Mesendoderm (in vitro differentiated cells): ENCODE measurements around the gene PTCHD1.
A peak's percentile ranks its signal among the peaks of the same experiment; 100 is the strongest.

ENCODE experiments used
- DNase-seq: peaks from one replicate; pipeline ENCODE4 v3.0.0; 2013
- H2AK5ac ChIP-seq: 2 replicates; pipeline ENCODE4 v1.6.1; 2013; ENCODE audit warnings: low read length, inconsistent platforms
- H2BK120ac ChIP-seq: 2 replicates; pipeline ENCODE4 v1.6.1; 2013; ENCODE audit warnings: low read depth, mild to moderate bottlenecking, low read length, moderate library complexity, mixed read lengths
- H2BK15ac ChIP-seq: replicated peaks from 2 replicates; pipeline ENCODE4 v1.6.1; 2013; ENCODE audit warnings: low read depth, mild to moderate bottlenecking, moderate library complexity
- H2BK5ac ChIP-seq: 2 replicates; pipeline ENCODE4 v1.6.1; 2013; ENCODE audit warnings: low read length, inconsistent platforms
- H3K18ac ChIP-seq: 2 replicates; pipeline ENCODE4 v1.6.1; 2013; ENCODE audit warnings: mild to moderate bottlenecking, low read length, mixed read lengths
- H3K23ac ChIP-seq: one replicate; pipeline ENCODE4 v1.6.1; 2013; ENCODE audit warnings: low read length
- H3K27ac ChIP-seq: 2 replicates; pipeline ENCODE4 v1.5.1; 2013; ENCODE audit warnings: low read depth, mild to moderate bottlenecking, inconsistent platforms, low read length, moderate library complexity
- H3K27me3 ChIP-seq: 2 replicates; pipeline ENCODE4 v1.6.1; 2013; ENCODE audit warnings: low read length, control low read depth, mild to moderate bottlenecking, inconsistent platforms; ENCODE audit not compliant: insufficient read depth, poor library complexity
- H3K36me3 ChIP-seq: 2 replicates; pipeline ENCODE4 v1.6.1; 2013; ENCODE audit warnings: low read length, inconsistent platforms; ENCODE audit not compliant: control insufficient read depth, insufficient read depth
- H3K4ac ChIP-seq: one replicate; pipeline ENCODE4 v1.6.1; 2013; ENCODE audit warnings: low read depth, mild to moderate bottlenecking, low read length, moderate library complexity
- H3K4me1 ChIP-seq: 2 replicates; pipeline ENCODE4 v1.6.1; 2013; ENCODE audit warnings: low read depth, low read length, inconsistent platforms; ENCODE audit not compliant: control insufficient read depth
- H3K4me2 ChIP-seq: 2 replicates; pipeline ENCODE4 v1.6.1; 2013; ENCODE audit warnings: low read length
- H3K4me3 ChIP-seq: 2 replicates; pipeline ENCODE4 v1.5.1; 2013; ENCODE audit warnings: mild to moderate bottlenecking, low read length
- H3K56ac ChIP-seq: one replicate; pipeline ENCODE4 v1.6.1; 2013; ENCODE audit warnings: low read length
- H3K79me1 ChIP-seq: 2 replicates; pipeline ENCODE4 v1.6.1; 2013; ENCODE audit warnings: low read length, inconsistent platforms
- H3K79me2 ChIP-seq: 2 replicates; pipeline ENCODE4 v1.6.1; 2013; ENCODE audit warnings: mild to moderate bottlenecking, low read length; ENCODE audit not compliant: control insufficient read depth, insufficient read depth
- H3K9ac ChIP-seq: 2 replicates; pipeline ENCODE4 v1.6.1; 2013; ENCODE audit warnings: low read length, inconsistent platforms
- H4K5ac ChIP-seq: one replicate; pipeline ENCODE4 v1.6.1; 2013; ENCODE audit warnings: low read length
- H4K8ac ChIP-seq: one replicate; pipeline ENCODE4 v1.6.1; 2013; ENCODE audit warnings: low read depth, mild to moderate bottlenecking, control low read depth, low read length, moderate library complexity
- WGBS: extraction: QIAGEN DNeasy Blood & Tissue Kit; methylation state at CpG from one replicate; pipeline ENCODE4 v1.1.7; 2013; ENCODE audit warnings: low lambda C conversion rate, missing lambda C conversion rate; ENCODE audit not compliant: insufficient coverage; ENCODE audit errors: extremely low coverage; 5-methylcytosine and 5-hydroxymethylcytosine counted together

PTCHD1 gene

DNA sequence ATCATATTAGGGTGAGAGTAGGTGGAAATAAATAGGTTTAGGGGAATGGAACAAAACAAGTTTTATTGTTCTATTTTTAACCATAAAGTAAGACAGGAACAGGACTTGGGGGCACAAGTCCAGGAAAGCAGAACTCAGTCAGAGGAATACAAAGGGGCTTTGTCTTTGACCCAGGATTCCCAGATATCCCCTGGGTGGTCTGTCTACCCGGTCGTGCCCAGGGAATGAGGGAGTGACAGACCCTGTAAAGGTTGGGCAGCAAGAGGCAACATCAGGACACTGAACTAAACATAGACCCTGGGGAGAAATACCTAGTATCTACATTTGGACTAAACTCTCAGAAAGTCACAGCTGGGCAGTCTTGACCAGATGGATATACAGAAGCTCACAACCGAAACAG lies 50.6 kb downstream of the PTCHD1 start:
- no peaks in the 10 kb centered on the region for H3K27me3 ChIP-seq
- no peak overlapping the region for H2AK5ac ChIP-seq
- H2BK120ac ChIP-seq: no peak overlapping the region
- H3K4me3 ChIP-seq: no peak overlapping the region
- no peak overlapping the region for H3K23ac ChIP-seq
- no peak overlapping the region for H4K8ac ChIP-seq
- H3K4me1 ChIP-seq: no peaks in the 10 kb centered on the region
- no peaks in the 10 kb centered on the region for H3K36me3 ChIP-seq
- no peak overlapping the region for H3K9ac ChIP-seq
- no peak for DNase-seq
- no peaks in the 10 kb centered on the region for H3K79me1 ChIP-seq
- no peak overlapping the region for H3K18ac ChIP-seq
- no peak overlapping the region for H2BK15ac ChIP-seq
- H3K4me2 ChIP-seq: no peak overlapping the region
- H3K4ac ChIP-seq: no peak overlapping the region
- no peak overlapping the region for H3K56ac ChIP-seq
- H3K27ac ChIP-seq: no peak overlapping the region
- no peak overlapping the region for H2BK5ac ChIP-seq
- WGBS: no CpG with 5 or more reads among the region's 3 CpGs
- no peaks in the 10 kb centered on the region for H3K79me2 ChIP-seq
- H4K5ac ChIP-seq: no peak overlapping the region

DNA sequence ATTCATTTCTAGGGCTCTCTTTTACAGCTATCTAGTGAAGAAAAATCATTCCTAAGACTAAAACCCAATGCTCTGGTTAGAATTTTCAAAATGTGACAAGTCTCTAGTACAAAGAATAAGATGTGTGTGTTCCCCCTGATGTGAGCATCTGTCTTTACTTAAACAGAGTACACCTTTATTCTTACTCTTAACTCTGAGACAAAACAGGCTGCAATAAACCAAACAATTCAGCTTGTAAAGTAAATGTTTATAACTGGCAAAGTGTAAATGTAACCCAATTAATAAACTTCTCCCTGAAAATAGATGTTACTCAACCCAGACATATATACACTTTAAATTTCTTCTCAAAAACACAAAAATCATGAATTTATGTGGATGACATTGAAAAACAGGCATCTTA lies 51.6 kb downstream of the PTCHD1 start:
- DNase-seq: no peak
- Histone ChIP-seq H3K79me2 (no peaks in the 10 kb centered on the region), H3K18ac (no peak overlapping the region)

DNA sequence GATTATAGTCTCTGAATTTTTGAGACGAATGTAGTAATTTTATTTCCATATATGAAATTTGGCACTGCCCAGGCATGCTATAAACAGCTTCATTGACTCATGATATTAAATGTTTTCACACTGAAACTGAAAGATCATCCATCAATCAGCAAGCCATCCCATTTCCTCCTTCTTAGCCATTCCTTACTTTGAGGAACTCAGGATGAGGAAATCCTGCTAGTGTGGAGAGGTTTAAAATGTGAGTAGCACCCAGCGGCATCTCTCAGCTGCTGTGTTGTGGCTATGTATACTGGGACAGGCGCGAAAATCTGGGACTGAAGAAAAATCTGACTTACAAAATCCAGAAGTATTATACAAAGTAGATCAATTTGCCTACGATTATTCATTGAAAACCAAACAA lies 52.1 kb downstream of the PTCHD1 start:
- H2AK5ac ChIP-seq: no peak overlapping the region
- H3K56ac ChIP-seq: no peak overlapping the region
- DNase-seq: peak; percentile 19
- H3K18ac ChIP-seq: no peak overlapping the region
- H2BK120ac ChIP-seq: no peak overlapping the region
- no peak overlapping the region for H3K23ac ChIP-seq
- H4K8ac ChIP-seq: no peak overlapping the region
- H3K79me2 ChIP-seq: no peaks in the 10 kb centered on the region
- H4K5ac ChIP-seq: no peak overlapping the region
- no peak overlapping the region for H3K27ac ChIP-seq
- no peak overlapping the region for H2BK5ac ChIP-seq
- H2BK15ac ChIP-seq: no peak overlapping the region
- H3K4me2 ChIP-seq: no peak overlapping the region
- H3K4ac ChIP-seq: no peak overlapping the region
- H3K4me1 ChIP-seq: no peaks in the 10 kb centered on the region
- no peak overlapping the region for H3K9ac ChIP-seq
- H3K4me3 ChIP-seq: no peak overlapping the region
- H3K36me3 ChIP-seq: no peaks in the 10 kb centered on the region
- no peaks in the 10 kb centered on the region for H3K27me3 ChIP-seq
- H3K79me1 ChIP-seq: no peaks in the 10 kb centered on the region
- no CpG with 5 or more reads among the region's 5 CpGs for WGBS

More for the DNA sequence above, 51.6 kb downstream of the PTCHD1 start:
- H3K27me3 ChIP-seq: no peaks in the 10 kb centered on the region
- H4K5ac ChIP-seq: no peak overlapping the region
- no peak overlapping the region for H2BK120ac ChIP-seq
- no peaks in the 10 kb centered on the region for H3K36me3 ChIP-seq
- H3K79me1 ChIP-seq: no peaks in the 10 kb centered on the region
- H3K4me3 ChIP-seq: no peak overlapping the region
- H2BK5ac ChIP-seq: no peak overlapping the region
- no peak overlapping the region for H3K4me2 ChIP-seq
- no peaks in the 10 kb centered on the region for H3K4me1 ChIP-seq
- H3K4ac ChIP-seq: no peak overlapping the region
- H2AK5ac ChIP-seq: no peak overlapping the region
- H3K27ac ChIP-seq: no peak overlapping the region
- no peak overlapping the region for H3K23ac ChIP-seq
- no peak overlapping the region for H3K9ac ChIP-seq
- H2BK15ac ChIP-seq: no peak overlapping the region
- no peak overlapping the region for H3K56ac ChIP-seq
- H4K8ac ChIP-seq: no peak overlapping the region

DNA sequence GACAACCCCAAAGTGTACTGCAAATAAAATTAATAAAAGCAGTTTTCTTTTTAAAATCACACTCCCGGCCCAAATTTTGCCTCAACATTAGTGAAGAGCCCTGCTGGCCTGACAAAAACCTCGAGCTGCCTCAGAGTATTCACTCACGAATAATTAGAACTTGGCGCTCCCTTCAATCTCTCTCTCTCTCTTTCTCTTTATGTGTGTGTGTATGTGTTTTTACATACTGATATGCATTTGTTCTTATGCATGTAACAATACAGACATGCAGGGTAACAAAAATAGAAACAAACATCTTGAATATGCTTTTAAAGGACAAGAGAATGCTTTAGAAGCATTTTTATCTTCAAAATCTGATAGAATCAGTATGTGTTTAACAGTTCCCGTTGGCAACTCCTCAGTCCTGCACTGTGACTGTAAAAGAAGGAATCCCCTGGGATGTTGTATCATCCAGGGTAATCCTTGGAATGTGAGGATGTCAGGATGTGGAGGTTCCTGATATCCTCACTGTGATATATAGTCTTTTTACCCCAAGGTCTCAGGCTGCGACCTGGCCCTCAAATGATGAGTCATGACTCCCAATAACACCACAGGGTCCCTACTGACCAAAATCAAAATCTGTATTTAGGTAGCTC lies 53.0 kb downstream of the PTCHD1 start:
- Histone ChIP-seq H3K4me3 (no peak overlapping the region), H3K27ac (no peak overlapping the region), H3K36me3 (no peaks in the 10 kb centered on the region), H3K4ac (no peak overlapping the region), H2AK5ac (no peak overlapping the region), H3K23ac (no peak overlapping the region), H2BK15ac (no peak overlapping the region), H3K4me2 (no peak overlapping the region), H3K18ac (no peak overlapping the region), H3K79me1 (no peaks in the 10 kb centered on the region), H3K56ac (no peak overlapping the region), H3K79me2 (no peaks in the 10 kb centered on the region), H3K27me3 (no peaks in the 10 kb centered on the region), H2BK5ac (no peak overlapping the region), H2BK120ac (no peak overlapping the region), H4K8ac (peak overlapping the region; percentile 28), H4K5ac (no peak overlapping the region), H3K4me1 (no peaks in the 10 kb centered on the region), H3K9ac (no peak overlapping the region)
- WGBS: no CpG with 5 or more reads among the region's 6 CpGs
- DNase-seq: peak; percentile 87

DNA sequence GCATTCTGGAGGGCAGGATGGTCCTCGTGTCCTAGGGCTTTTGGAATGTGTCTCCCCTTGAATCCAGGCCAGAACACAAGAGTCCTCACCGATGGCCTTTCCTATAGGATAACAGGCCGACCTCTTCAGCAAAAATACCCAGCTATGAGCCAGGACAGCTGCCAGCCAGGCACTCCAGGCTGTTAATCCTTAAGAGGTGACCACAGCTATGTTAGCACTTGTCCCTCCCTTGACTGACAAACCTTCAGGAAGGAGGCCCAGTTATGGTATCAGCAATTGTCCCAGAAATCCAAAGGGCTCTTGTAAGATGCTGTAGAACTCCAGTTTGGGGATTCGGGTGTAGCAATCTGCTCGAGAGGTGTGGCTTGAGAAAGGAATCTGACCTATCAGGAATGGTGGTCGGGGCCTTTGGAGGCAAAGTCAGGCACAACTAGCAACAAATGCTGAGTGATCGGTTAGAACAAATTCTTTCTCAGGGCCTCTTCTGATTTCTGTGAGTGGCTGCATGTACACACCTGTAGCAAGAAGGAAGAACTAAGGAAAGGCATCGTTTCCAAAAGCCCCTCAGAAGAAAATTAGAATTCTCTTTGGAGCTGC lies 54.6 kb downstream of the PTCHD1 start:
- Histone ChIP-seq H3K4ac (no peak overlapping the region), H3K23ac (no peak overlapping the region), H3K79me1 (no peaks in the 10 kb centered on the region), H2BK120ac (no peak overlapping the region), H4K8ac (no peak overlapping the region), H3K4me2 (no peak overlapping the region), H3K79me2 (no peaks in the 10 kb centered on the region), H3K56ac (no peak overlapping the region), H2BK5ac (no peak overlapping the region), H3K27ac (no peak overlapping the region), H3K36me3 (no peaks in the 10 kb centered on the region), H3K4me3 (no peak overlapping the region), H3K27me3 (no peaks in the 10 kb centered on the region), H3K4me1 (no peaks in the 10 kb centered on the region), H4K5ac (no peak overlapping the region), H2AK5ac (no peak overlapping the region), H3K9ac (no peak overlapping the region), H2BK15ac (no peak overlapping the region), H3K18ac (no peak overlapping the region)
- peak; percentile 47 for DNase-seq
- no CpG with 5 or more reads among the region's 8 CpGs for WGBS

DNA sequence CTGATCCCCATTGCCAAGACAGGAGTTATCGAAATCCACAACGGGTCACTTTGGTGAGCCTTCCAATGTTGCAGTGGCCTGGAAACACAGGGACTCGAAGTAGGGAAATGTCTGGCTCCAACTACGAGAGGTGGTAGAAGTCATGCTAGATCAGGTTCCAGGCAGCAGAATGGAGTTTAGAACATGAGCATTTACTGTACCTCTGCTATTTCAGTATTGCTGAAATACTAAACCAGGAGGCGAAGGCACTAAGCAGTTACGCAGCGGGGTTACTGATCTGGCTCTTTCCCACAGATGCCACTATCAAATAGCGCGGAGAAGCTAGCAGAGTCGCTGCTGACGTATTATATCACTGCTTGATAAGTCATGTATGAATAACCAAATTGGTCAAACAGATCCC lies 56.3 kb downstream of the PTCHD1 start:
- Histone ChIP-seq H2BK120ac (no peak overlapping the region), H3K79me2 (no peaks in the 10 kb centered on the region), H3K4me3 (no peak overlapping the region), H3K27ac (no peak overlapping the region), H3K79me1 (no peaks in the 10 kb centered on the region), H3K18ac (no peak overlapping the region), H3K56ac (no peak overlapping the region), H3K27me3 (no peaks in the 10 kb centered on the region), H3K9ac (no peak overlapping the region), H4K8ac (no peak overlapping the region), H3K36me3 (no peaks in the 10 kb centered on the region), H2BK5ac (no peak overlapping the region), H3K4me1 (no peaks in the 10 kb centered on the region), H3K23ac (no peak overlapping the region), H3K4ac (no peak overlapping the region), H3K4me2 (no peak overlapping the region), H4K5ac (no peak overlapping the region), H2AK5ac (no peak overlapping the region), H2BK15ac (no peak overlapping the region)
- DNase-seq: no peak
- no CpG with 5 or more reads among the region's 11 CpGs for WGBS
